Measurements from ENCODE around the gene PRDM10.

GRCh38 chr11:130051082-130051481 is 48.4 kb upstream of the PRDM10 start:
- TF ChIP-seq CTCF (IDR thresholded peaks at IDR 0.05) (no peak), POLR2A (IDR thresholded peaks at IDR 0.05) (no peak)

All from right lobe of liver (tissue), 4 donors.